Smooth muscle cell of the brain vasculature (primary cell): ENCODE results near the gene CBX3.
"Not testable (repeated sequence)": the region's sequence is repeated elsewhere in the genome, so short reads cannot be mapped to it uniquely, and the experiment has no call there.

ENCODE experiments used
- DNase-seq: peaks from one replicate; pipeline ENCODE4 v3.0.0-alpha.2; 2012; ENCODE audit warnings: low read depth, low spot score

CBX3 gene

GRCh38 chr7:26202019-26202990 lies 760 bp downstream of the CBX3 start:
- DNase-seq, result no peak

GRCh38 chr7:26203016-26203415 lies 1.5 kb downstream of the CBX3 start:
- DNase-seq, result no peak

GRCh38 chr7:26208040-26208439 lies 6.5 kb downstream of the CBX3 start:
- no peak for DNase-seq

- DNase-seq, result no peak
Observed at GRCh38 chr7:26212921-26213718, 11.6 kb downstream of the CBX3 start.

- DNase-seq, result no peak
Observed at GRCh38 chr7:26213807-26214515, 12.4 kb downstream of the CBX3 start.

- DNase-seq, result no peak
Observed at GRCh38 chr7:26216049-26216448, 14.5 kb downstream of the CBX3 start.

- DNase-seq, result no peak
Observed at GRCh38 chr7:26224359-26224758, 22.8 kb downstream of the CBX3 start.

- DNase-seq, result no peak
Observed at GRCh38 chr7:26227987-26228386, 26.4 kb downstream of the CBX3 start.

GRCh38 chr7:26233902-26234511 lies 32.5 kb downstream of the CBX3 start:
- no peak for DNase-seq

GRCh38 chr7:26237035-26237807 lies 35.7 kb downstream of the CBX3 start:
- DNase-seq, result no peak

GRCh38 chr7:26238032-26238431 lies 36.5 kb downstream of the CBX3 start:
- DNase-seq, result no peak

- no peak for DNase-seq
Observed at GRCh38 chr7:26245150-26245549, 43.6 kb downstream of the CBX3 start.

GRCh38 chr7:26250239-26250638 lies 48.7 kb downstream of the CBX3 start:
- no peak for DNase-seq

- not testable (repeated sequence) for DNase-seq
Observed at GRCh38 chr7:26261866-26262265, 60.3 kb downstream of the CBX3 start.
